Activated CD4-positive, alpha-beta T cell treated with anti-CD3 and anti-CD28 coated beads, Interleukin-2, amount 50 U/mL, for 16 hours (primary cell): Measurements from ENCODE around the gene OCRL.

Source experiments
- DNase-seq: peaks from one replicate; pipeline ENCODE4 v3.0.0-alpha.2; 2020

Gene OCRL

GRCh38 chrX:129637217-129638109, 97.4 kb downstream of the OCRL start:
- peak; percentile 76 for DNase-seq

DNA sequence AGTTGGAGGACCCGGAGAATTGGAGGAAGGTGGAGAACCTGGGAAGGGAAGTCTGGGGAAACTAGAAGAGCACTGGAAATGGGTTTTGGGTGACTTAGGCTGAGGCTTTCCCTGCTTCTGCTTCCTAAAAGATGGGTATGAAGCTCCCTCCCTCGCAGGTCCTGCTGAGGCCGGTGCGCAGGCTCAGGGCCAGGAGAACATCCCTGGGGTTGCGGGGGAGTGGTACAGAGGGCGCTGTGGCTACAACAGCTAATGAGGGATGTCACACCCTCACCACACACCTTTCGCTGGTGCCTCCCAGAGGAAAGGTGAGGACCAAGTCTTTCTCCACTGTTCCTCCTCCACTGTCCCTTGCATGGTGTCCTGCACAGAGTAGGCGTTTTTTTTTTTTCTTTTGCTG, 98.9 kb downstream of the OCRL start:
- no peak for DNase-seq

GRCh38 chrX:129640737-129641136, 100.7 kb downstream of the OCRL start:
- DNase-seq, result no peak

DNA sequence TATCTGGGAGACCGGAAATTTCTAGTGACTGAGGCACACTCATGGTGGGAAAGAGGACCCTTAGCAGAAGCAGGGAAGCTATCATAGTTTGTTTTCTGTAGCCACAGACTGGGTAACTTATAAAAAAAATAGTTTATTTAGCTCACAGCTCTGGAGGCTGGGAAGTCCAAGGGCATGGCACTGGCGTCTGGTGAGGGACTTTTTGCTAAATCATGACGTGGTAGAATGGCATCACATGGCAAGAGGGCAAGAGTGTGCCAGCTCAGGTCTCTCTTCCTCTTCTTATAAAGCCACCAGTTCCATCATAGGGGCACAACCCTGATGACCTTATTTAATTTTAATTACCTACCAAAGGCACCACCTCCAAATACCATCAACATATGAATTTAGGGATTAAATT, 101.4 kb downstream of the OCRL start:
- no peak for DNase-seq

DNA sequence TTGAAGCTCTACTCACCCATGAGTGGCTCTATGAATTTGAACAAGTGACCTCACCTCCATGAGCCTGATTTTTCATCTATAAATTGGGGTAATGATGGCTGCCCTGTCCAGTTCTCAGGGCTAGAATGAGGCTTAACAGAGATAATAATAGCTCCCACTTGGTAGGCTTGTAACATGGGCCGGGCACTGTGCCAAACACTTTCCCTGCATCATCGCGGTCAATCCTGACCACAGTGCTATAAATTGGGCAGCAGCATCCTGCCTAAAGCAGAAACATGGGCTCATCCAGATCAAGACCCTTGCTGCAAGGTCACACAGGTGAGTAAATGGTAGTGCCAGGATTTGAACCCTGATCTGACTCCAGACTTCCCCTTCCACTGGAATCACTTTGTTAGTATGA, 101.9 kb downstream of the OCRL start:
- DNase-seq, result no peak
